CD4-positive, alpha-beta T cell treated with Interleukin-10 for 1 hour (primary cell): Measurements from ENCODE around the gene DENND1A.

Experiments used
- DNase-seq: peaks from one replicate; pipeline ENCODE4 v3.0.0-alpha.2; 2020

The DENND1A gene

DNA sequence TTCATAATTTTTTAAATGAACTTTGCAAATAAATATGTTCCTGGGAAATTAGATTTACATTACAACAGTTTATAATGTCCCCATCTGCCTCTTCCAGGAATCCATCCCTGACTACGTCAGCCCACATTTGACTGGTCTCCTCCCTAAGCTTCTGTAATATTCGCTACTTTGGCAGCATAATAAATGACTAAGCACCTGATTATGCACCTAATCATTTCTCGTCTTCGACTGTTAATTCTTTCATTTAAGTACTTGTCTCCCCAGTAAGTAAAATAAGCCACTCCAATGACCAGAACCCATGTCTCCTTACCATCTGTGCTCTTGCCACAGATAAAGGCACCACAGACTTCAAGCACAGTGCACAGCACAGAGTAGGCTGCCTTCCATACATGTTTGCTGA is 122.7 kb downstream of the DENND1A start:
- DNase-seq = no peak

DNA sequence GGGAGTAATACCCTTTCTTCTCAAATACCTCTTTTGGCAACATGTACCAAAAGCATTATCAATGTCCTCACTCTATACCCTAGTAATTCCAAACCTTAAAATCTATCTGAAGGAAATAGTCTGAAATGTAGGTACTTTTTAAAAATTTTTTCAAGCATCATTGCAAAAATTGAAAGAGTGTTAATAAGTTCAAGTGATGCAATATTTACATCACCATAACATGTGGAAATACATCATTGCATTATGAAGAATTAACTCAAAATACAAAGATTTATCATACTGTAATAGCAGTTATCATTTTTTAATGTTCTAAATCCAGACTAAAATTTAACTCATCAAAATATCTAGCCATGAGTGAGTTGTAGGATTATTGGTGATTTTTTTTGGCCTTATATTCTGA is 123.1 kb downstream of the DENND1A start:
- DNase-seq = no peak

DNA sequence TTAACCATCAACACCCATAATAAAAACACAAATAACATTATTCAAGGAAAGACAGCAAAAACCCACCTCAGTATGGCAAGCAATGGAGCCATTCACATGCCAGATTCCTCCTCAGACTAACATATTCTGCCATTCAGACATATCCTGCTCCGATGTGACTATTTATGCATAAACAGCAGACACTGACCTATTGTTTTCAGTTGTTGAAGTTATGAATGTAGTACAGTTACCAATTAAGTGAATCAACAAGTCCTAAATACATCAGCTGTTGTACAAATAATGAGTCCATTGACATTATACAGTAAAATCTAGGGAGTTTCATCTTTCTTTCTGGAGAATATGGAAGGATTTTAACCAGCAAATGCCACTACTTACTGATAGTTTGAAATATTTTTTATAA is 131.7 kb downstream of the DENND1A start:
- DNase-seq = no peak

DNA sequence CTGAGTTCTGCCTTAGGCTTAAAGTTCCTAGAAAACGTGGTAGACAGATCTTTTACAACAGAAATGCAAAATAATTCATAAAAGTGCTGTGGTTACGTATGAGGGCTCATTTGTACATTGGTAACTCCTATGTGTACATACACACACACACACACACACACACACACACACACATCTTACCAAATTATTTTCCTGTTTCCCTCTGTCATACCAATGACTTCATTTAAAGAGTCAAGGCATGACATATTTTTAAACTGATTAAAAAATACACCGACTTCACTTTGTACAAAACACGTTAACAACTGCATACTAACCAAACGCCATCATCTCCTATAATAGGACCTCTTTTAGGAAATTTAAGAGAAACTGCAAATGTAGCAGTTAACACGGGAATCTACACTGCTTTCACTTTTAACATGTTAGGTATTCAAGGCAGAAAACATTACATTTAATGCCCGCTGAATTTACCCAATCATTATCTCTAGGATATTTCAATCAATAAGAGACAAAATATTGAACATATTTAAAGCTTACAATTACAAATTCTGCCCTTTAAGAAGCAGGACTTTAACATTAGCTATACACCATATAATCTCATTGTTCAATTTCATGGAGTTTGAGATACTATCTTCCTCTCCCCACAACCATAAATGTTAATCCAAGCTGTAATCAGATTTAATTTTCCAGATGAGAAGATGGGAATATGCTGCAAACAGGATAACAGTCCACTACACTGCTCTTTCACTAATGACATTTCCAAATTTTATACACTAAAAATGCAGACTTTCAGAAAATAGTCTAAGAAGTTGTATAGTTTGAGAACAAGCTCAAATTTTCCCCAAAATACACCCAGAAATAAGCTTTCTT is 133.1 kb downstream of the DENND1A start:
- DNase-seq = no peak

DNA sequence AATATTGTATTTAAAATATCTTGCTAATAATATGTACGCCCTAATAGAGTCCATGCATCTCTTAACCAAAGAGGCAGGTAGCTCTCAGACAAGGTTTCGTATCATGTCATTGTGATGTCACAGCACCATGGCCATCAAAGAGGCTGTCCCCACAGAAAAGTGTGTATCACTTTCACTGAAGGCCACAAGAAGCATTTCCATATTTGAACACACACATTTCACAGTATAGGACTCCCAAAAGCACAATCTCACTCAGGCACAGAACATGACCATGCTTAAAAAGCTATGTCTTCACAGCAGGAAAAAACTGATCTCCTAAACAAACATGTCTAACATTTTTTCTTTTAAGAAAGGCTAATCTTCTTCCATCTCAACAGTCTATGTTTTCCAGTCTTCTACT is 133.8 kb downstream of the DENND1A start:
- no peak for DNase-seq

DNA sequence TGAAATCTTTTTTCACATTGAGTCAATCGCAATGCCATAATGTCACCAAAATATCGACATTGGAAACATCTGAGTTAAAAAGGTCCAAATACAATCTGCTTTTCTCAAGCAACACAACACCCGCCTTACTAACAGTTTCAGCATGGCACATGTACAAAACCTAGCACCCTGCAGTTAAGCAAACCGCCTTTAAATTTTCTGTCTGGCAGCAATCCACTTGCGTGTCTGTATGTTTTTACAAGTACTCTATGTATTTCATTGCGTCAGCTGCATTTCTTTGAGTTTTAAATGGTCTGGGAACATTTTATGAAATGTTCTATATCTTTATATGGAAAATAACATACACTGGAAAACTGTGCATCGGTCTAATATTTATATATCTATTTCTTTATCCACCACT is 134.6 kb downstream of the DENND1A start:
- no peak for DNase-seq

DNA sequence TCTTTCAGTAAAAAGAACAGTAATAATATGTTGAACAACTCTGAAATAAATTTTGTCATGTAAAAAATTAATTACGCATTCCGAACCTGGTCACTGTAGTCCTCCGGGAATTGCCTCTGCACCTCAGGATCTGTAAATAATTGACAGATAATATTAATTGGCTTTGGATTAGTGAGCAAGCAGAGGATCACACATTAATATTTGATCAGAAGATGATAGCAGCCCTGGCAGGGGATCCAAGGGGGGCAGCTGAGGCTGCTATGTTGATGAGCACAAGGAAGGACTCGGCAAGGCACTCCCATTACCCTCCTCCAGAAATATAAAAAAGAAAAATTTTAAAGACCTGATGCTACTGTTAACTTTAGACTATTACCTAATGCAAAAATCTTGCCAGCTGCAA is 137.4 kb downstream of the DENND1A start:
- DNase-seq = no peak

DNA sequence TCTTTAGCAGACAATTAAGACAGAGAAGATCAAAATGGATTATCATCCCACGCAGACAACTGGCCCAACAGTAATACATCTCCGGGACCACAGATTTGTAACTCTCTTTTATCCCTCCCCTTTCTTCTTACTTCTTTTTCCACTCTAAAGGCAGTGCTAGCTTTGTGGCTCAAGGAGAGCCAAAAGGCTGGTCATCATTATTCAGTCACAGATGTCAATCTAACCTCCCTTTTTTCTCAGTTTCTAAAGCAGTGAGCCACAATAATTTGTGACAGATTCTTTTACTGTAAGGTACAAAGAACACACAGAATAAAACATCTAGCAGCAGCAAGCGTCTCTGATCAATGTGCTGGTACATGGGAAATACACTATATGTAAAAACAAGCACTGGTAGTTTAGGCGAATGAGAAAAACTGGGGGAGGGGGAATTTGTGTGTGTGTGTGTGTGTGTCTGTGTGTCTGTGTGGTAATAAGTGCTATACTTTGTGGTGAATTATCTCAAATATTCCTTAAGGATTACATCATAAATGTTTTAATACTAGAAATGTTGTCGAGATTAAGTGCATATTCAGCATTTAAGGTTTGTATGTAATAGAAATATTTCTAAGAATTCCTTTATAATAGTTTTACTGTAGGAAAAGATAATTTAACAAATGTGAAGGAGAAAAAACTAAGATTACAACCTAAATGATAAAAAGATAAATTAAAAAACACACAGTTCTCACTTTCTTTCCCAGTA is 140.2 kb downstream of the DENND1A start:
- DNase-seq = no peak

DNA sequence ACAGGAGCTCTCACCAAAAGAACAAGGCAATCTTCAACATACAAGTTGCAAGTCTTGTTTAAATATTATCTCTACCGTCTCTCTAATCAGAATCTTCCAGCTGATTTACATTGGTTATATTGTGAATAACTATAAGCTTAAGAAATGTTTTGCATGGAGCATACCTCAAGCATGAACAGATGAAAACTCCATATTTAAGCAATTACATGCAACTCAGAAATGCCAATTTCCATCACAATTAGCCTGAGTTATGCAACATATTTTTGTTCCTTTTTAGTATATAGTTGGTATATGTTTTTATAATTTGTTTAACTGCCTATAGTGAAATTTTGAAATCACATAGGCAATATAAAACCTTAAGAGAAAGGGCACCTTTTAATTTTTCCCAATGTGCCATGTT is 142.5 kb downstream of the DENND1A start:
- no peak for DNase-seq

DNA sequence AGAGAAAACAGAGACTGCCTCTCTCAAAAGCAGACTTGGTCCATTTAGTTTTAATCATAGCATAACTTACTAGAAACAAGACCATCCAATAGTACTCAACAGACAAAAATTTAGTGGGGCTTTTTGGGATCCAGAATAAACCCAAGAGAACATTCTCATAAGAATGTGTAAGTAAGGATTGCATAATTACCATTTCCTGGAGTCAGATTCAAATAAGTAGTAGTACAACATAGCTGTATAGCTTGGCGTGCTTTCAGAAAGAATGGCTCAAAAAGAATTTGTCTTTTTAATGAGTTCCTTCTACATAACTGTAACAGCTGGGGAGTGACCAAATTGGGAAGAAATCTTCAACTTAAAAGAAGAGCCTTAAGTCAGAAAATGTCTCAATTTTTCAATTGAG is 145.4 kb downstream of the DENND1A start:
- DNase-seq = no peak

DNA sequence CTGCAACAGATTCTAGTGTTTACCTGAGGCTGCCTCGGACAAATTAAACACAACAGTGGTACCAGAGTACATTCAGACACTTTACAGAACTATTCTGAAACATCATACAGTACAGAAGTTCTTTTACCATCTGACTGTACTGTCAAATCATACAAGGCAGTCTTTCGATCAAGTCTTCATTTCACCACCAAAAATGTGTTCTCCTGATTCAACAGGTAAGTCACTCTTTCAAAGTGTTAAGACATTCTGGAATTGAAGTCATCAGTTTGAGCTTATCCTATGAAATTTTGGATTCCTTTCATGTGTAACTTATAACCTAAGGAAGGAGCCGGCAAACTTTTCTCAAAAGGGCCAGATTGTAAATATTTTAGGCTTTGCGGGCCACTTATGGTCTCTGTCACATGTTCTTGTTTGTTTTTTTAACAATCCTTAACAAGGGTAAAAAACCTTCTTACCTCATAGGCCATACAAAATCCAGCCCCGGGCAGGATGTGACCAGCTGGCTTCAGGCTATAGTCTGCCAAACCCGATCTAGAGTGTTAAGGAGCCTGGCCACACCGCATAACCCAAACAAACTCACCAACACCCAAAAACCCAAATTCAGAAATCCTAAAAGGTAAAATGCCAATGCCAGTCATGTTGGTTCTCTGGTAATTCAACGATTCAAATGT is 151.6 kb downstream of the DENND1A start:
- DNase-seq = no peak

DNA sequence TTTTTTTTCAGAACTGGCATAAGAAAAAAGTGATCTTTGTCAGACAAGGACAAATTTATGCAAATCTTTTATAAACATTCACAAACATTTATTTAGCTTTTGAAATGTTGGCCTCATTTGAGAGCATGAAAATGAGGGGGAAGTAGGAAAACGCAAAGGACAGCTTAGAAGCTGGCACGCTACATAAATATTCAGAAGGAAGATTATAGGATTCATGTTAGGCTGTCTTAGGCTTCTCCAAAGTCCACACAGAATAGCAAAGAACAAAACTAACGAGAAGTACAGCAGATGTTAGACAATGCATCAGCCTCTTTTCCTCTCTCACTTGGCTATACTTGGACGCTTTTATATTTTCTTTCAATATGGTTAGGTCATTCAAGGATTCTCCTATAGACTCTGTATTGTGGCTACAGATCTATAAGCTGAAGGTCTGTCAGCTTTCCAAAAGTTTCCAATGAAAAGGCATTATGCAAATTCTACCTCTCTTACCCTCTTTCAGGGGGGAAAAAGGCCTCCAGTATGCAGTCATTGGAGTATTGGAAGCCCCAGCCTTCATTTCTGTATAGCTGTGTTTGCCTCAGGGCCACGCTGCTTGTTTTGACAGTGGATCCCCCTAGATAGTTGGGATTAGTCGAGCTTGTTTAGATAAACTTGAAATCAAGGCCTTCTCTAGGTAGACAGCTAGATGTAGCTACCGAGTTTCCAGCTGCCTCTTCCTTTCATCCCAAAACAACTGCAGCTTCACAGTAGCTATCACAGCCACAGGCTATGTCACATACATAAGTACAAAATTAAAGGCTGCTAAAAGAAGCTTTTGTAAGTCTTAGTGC is 153.0 kb downstream of the DENND1A start:
- DNase-seq = no peak

DNA sequence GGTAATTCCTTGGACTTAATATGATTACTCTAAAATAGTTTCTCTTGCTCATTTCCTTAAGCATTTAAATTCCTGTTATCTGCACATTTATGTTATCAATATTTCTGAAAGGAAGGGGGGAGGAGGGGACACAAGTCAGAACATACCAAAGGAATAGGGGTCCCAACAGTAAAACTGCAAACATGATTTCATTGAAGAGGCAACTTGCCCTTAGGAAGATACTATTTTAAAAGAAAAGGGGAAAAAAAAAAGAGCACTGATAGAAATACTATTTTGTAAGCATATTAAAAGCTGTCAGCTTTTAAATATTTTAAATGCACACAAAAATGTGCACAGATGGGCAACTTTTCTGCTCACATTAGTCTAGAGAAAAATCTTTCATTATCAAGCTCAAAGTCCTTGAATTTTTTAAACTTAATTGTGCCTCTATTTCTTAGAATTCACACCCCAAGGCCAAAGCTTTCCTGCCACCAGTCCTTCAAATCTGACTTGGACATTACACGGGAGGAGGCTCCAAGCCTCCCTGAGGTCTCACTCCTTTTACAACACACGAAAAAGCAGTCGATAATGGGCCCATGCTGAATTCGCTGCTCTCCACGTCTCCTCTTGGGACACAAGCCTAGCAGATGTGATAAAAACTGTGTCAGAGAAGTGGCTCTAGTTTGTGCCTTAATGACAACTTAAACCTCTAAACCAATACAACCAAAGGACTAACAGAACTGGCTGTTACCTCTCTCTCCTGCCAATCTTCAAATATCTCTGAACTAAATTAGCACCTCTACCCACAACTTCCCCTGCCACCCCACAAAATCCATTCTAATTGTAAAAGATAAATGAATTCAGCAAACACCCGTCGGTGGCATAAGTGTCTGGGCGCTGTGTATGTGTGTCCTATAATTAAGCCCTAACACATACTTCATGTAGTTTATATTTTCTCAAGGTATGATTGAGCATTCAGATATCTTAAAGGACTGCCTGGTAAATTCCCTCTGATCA is 154.3 kb downstream of the DENND1A start:
- peak; percentile 3 for DNase-seq

DNA sequence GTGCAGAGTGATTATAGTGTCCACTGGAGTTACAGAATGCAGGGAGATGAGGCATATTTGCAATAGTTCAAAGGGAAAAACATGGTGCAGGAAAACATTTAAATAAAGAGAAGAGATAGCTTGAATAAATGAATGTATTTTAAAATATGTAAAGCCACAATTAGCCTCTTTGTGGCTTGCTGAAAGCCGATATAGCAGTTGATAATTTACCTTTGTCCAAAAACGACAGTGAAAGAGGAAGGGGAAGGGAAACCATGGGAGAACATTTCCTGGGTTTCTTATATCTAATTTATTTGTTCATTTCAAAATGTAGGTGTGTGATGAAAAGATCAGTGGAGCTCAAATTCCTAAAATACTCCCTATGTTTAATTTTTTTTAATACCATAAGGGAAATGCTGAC is 156.1 kb downstream of the DENND1A start:
- no peak for DNase-seq

DNA sequence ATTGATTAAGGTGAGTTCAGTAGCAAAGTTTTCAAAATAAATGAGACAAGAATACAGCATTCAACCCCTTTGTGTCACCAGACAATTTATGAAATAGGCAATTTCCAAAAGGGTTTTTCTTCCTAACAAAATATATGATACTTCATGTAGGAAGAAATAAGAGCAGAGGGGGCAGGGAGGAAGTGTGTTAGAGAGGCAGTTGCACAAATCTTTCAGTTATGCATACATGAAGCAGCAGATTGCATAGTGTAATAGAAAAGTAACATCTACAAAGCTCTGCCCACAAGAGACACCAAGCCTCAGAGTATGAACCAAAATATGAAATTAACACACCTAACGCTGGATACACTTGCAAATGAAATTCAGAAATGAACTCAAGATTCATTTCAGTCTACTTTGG is 157.0 kb downstream of the DENND1A start:
- DNase-seq = no peak

DNA sequence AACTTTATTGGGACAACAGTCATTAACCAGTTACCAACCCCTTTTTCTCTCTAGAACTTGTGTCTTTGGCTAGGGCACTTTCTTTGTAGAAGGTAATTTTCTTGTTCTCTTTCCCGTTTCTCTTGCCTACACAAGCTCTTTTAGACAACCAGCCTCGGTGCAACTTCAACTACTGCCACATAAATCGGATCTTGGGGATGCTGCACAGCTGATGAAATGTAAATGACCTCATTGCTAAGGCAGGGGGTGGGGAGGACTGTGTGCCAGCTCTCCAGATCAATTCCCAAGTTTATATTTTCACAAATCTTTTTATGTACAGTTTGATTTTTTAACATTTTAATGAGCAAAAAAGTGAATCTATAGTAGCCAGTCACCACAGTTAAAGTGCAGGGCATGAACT is 157.6 kb downstream of the DENND1A start:
- no peak for DNase-seq

DNA sequence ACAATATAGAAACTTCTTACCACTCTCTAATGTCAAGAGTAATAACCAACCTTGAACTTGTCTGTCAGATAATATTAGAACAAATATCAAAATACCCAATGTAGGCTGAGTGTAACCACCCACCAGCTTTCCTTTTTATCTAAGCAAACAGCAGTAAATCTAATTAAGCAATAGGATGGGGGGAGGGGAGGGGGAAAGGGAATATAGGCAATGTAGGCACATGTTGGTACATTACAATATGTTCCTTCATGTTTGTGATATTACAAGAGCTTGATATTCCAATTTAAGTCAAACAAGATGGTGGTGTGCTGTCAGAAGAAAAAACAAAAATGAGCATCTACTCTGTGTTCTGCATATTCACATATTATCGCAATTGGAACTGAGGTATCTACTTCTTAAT is 158.2 kb downstream of the DENND1A start:
- no peak for DNase-seq

DNA sequence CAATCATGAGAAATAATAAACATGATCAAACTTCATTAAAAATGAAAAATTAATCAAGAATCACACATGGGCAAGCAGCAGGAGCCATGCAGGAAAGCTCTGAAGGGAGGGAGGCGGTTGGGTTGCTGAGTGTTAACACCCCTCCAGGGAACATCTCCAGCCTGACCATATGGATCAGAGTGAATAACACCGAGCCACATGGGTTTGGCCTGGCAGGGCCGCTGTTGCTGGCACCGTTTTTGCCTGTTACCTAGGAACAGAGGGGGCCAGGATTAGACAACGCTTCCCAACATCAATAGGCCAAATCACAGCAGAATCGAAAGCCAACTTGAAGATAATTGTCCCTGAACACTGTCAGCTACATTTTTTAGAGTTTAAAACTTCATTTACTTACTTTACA is 160.2 kb downstream of the DENND1A start:
- DNase-seq = no peak

DNA sequence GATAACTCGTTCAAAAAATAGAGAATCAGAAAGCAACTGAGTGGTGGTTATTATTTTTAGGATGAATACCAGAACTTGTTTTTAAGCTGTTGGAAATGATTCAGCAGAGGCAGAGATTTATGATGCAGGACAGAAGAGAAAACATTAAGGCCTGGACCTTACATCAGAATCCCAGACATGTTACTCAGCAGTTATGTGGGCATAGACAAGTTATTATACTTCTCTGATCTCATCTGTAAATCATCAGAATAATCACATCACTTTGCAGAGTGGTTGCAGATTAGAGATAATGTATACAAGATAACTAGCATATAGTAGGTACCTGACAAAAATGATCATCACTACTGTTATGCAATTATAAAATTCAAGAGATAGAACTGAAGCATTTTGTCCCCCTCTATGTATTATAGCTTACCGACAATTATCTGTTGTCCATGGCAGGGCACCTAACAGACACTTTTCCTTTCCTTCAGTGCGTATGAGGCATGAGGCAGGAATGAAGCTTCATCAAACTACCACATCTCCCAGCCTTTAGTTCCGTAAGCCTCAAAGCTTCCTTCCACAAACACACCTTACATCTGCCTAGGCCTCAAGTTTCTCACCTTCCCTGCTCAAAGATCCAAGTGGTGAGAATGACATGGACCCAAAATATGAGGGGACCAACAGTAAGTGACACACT is 165.9 kb downstream of the DENND1A start:
- DNase-seq = no peak

DNA sequence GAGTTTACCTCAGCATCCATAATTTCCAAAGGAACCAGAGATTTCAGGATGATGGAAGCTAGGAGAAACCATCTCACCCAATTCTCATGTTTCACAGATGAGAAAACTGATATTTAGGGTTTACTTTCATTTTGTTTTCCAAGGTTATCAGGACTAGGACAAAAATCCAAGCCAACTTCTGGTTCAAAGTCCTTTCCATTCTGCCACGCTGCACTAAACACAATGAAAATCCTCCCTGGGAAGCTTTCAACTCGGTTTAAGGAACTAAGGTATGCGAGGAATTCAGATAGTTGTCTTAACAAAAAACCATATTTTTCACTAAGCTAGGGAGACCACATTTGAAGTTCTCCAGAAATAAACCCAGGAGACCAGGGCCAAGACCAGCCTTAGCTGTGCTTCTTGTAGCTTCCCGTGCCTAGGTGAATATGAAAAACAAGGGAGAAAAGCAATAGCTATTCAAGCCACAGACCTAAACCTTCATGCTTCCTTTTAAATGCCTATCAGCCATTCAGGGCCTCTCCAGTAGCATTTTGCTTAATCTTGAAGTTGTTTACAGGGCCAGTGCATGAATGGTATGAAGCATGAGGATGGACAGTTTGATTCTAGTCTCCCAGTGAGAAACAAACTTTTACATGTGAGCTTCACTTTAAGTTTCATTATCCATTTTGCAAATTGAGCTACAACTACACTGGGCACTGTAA is 167.9 kb downstream of the DENND1A start:
- no peak for DNase-seq
